SK-N-SH (cell line): ENCODE measurements around the gene CD79A. TPM values are rescaled to one million over a fixed set of nuclear protein-coding genes. Genes with fewer than 3 reads are reported as not detected.

Source experiments
- CTCF ChIA-PET: fragments of 300-600, 350-600 bp; formaldehyde crosslinking; extraction: SDS; loops from one replicate; lab custom pipeline; 2021; lab: Yijun Ruan, JAX
- POLR2A ChIA-PET: fragments of 350-600 bp; sonication (Branson Sonifier 250); formaldehyde crosslinking; extraction: SDS; loops from one replicate; lab custom pipeline; 2020; ENCODE audit warnings: antibody characterized with exemption, inconsistent platforms; lab: Yijun Ruan, JAX
- DNase-seq: peaks from one replicate; pipeline ENCODE4 v3.0.0; 2012
- H2AFZ ChIP-seq: fragments of 200-600 bp; sonication (generic); 2 replicates; pipeline ENCODE4 v1.8.1; 2016; ENCODE audit warnings: antibody characterized with exemption, mild to moderate bottlenecking, low read depth
- H3F3A ChIP-seq: fragments of 200-600 bp; sonication (generic); replicated peaks from 2 replicates; pipeline ENCODE3; 2016; ENCODE audit warnings: antibody characterized with exemption, mild to moderate bottlenecking; ENCODE audit not compliant: insufficient read depth
- H3K27ac ChIP-seq, 2 experiments: fragments of 200-500 bp in 1 of 2; fragments of 200-600 bp in 1 of 2; sonication (Bioruptor generic) in 1 of 2; sonication (generic), shearing (Covaris generic) in 1 of 2; 2 replicates each; pipeline versions ENCODE4 v1.5.1 to v1.6.1; 2014 to 2016; ENCODE audit warnings: low read depth in 2 of 2, inconsistent platforms in 1 of 2, low read length in 1 of 2, mild to moderate bottlenecking in 1 of 2, mixed read lengths in 1 of 2
- H3K27me3 ChIP-seq: fragments of 200-600 bp; sonication (generic), shearing (Covaris generic); 2 replicates; pipeline ENCODE4 v1.6.1; 2016; ENCODE audit warnings: mixed run types; ENCODE audit not compliant: insufficient read depth
- H3K36me3 ChIP-seq, 2 experiments: fragments of 200-500 bp in 1 of 2; fragments of 200-600 bp in 1 of 2; sonication (Bioruptor generic) in 1 of 2; sonication (generic) in 1 of 2; replicated peaks in 1 of 2; 2 replicates each; pipeline versions ENCODE3 to v1.5.1; 2014 to 2016; ENCODE audit warnings: low read length in 1 of 2, mild to moderate bottlenecking in 1 of 2; ENCODE audit not compliant: insufficient read depth in 2 of 2, control insufficient read depth in 1 of 2
- H3K4me1 ChIP-seq, 2 experiments: fragments of 200-500 bp in 1 of 2; fragments of 200-600 bp in 1 of 2; sonication (Bioruptor generic) in 1 of 2; sonication (generic), shearing (Covaris generic) in 1 of 2; 2 replicates each; pipeline versions ENCODE4 v1.5.1 to v1.6.1; 2014 to 2016; ENCODE audit warnings: low read depth in 1 of 2, low read length in 1 of 2, mixed run types in 1 of 2; ENCODE audit not compliant: insufficient read depth in 2 of 2, control insufficient read depth in 1 of 2
- H3K4me2 ChIP-seq: fragments of 200-600 bp; sonication (generic), shearing (Covaris generic); 2 replicates; pipeline ENCODE4 v1.6.1; 2017; ENCODE audit warnings: mixed run types
- H3K4me3 ChIP-seq, 2 experiments: fragments of 200-500 bp in 1 of 2; fragments of 200-600 bp in 1 of 2; sonication (Bioruptor generic) in 1 of 2; sonication (generic), shearing (Covaris generic) in 1 of 2; 2 replicates each; pipeline versions ENCODE4 v1.5.1 to v1.8.1; 2014 to 2016; ENCODE audit warnings: low read depth in 2 of 2, inconsistent platforms in 1 of 2, low read length in 1 of 2, mild to moderate bottlenecking in 1 of 2, mixed read lengths in 1 of 2, moderate library complexity in 1 of 2
- H3K79me2 ChIP-seq: fragments of 200-600 bp; sonication (generic); 2 replicates; pipeline ENCODE4 v1.8.1; 2017; ENCODE audit warnings: mild to moderate bottlenecking; ENCODE audit not compliant: insufficient read depth
- H3K9ac ChIP-seq: fragments of 200-600 bp; sonication (generic); 2 replicates; pipeline ENCODE4 v1.6.1; 2017; ENCODE audit warnings: mixed run types
- H3K9me2 ChIP-seq: fragments of 200-600 bp; sonication (generic); 2 replicates; pipeline ENCODE4 v1.6.1; 2017; ENCODE audit warnings: mixed run types
- H3K9me3 ChIP-seq: fragments of 200-600 bp; sonication (generic); 2 replicates; pipeline ENCODE4 v1.6.1; 2017; ENCODE audit warnings: mixed run types, mild to moderate bottlenecking, moderate library complexity
- H4K20me1 ChIP-seq: fragments of 200-600 bp; sonication (generic); 2 replicates; pipeline ENCODE4 v1.6.1; 2017; ENCODE audit warnings: mild to moderate bottlenecking, mixed run types; ENCODE audit not compliant: insufficient read depth
- CHD2 ChIP-seq: fragments of 150-350 bp; IDR thresholded peaks from 2 replicates; pipeline ENCODE4 v1.6.1; 2018; ENCODE audit warnings: low read length; ENCODE audit not compliant: partially characterized antibody
- ELF1 ChIP-seq: IDR thresholded peaks from 2 replicates; pipeline ENCODE4 v1.4.0; 2012
- EZH2phosphoT487 ChIP-seq: fragments of 200-600 bp; sonication (generic); IDR thresholded peaks from 2 replicates; pipeline ENCODE4 v1.6.1; 2017; ENCODE audit warnings: low read depth, mixed run types, mild to moderate bottlenecking, antibody characterized with exemption, moderate library complexity, borderline replicate concordance
- FOXM1 ChIP-seq: IDR thresholded peaks from 2 replicates; pipeline ENCODE4 v1.4.0; 2012; ENCODE audit warnings: low read depth, mild to moderate bottlenecking
- GATA2 ChIP-seq: sonication (generic); formaldehyde crosslinking; IDR thresholded peaks from 2 replicates; pipeline ENCODE4 v1.5.0; 2020; ENCODE audit warnings: mild to moderate bottlenecking, missing genetic modification reagents
- JUND ChIP-seq: IDR thresholded peaks from 2 replicates; pipeline ENCODE4 v1.4.0; 2012
- MAX ChIP-seq: IDR thresholded peaks from 2 replicates; pipeline ENCODE4 v1.4.0; 2012; ENCODE audit warnings: low read depth
- MEF2A ChIP-seq: IDR thresholded peaks from 2 replicates; pipeline ENCODE4 v1.4.0; 2012; ENCODE audit warnings: low read depth, borderline replicate concordance
- NFIC ChIP-seq: IDR thresholded peaks from 2 replicates; pipeline ENCODE4 v1.4.0; 2012; ENCODE audit warnings: borderline replicate concordance
- RAD21 ChIP-seq: IDR thresholded peaks from 2 replicates; pipeline ENCODE4 v1.6.1; 2012; ENCODE audit warnings: mild to moderate bottlenecking, low read length
- RCOR1 ChIP-seq: fragments of 150-350 bp; IDR thresholded peaks from 2 replicates; pipeline ENCODE4 v1.6.1; 2017; ENCODE audit warnings: antibody characterized with exemption, low read length
- RFX5 ChIP-seq: IDR thresholded peaks from 2 replicates; pipeline ENCODE4 v1.6.1; 2012; ENCODE audit warnings: mild to moderate bottlenecking, improper control_type of control experiment, low read length
- RXRA ChIP-seq: IDR thresholded peaks from 2 replicates; pipeline ENCODE4 v1.4.0; 2012; ENCODE audit warnings: low read depth, mild to moderate bottlenecking, borderline replicate concordance
- SMC3 ChIP-seq: IDR thresholded peaks from 2 replicates; pipeline ENCODE4 v1.6.1; 2012; ENCODE audit warnings: low read depth, low read length, improper control_type of control experiment
- USF1 ChIP-seq: IDR thresholded peaks from 2 replicates; pipeline ENCODE4 v1.4.0; 2012; ENCODE audit warnings: low read depth, borderline replicate concordance
- WGBS: methylation state at CpG from one replicate; pipeline ENCODE4 v1.1.6; 2017; ENCODE audit warnings: low lambda C conversion rate; 5-methylcytosine and 5-hydroxymethylcytosine counted together
- polyA plus RNA-seq, 3 experiments: library from polyadenylated mRNA; depleted of rRNA; stranded (reverse); fragments of >200 nt; gene quantifications; 2 replicates each; pipeline ENCODE4 v1.2.3, GENCODE V29; 2012

CD79A gene
- polyA plus RNA-seq, 1 of the 3 experiments (the other 2 are of a cell fraction): 0.20 TPM

GRCh38 chr19:41924151-41925145 is 47.4 kb downstream of the CD79A start:
- Histone ChIP-seq H3K9me3 (no peaks in the 10 kb centered on the region), H3K4me1 (peaks cover 0 to 3% of the 10 kb centered on the region in 2 experiments; a peak in 1 of 4 replicates), H3K4me3 (no peak overlapping the region), H3K36me3 (no peaks in the 10 kb centered on the region), H2AFZ (no peak overlapping the region), H3K27me3 (peaks cover 6% of the 10 kb centered on the region; the same call in 1 of the 2 replicates), H3K27ac (no peak overlapping the region), H3F3A (no peaks in the 10 kb centered on the region), H4K20me1 (no peaks in the 10 kb centered on the region), H3K4me2 (no peak overlapping the region), H3K9me2 (no peaks in the 10 kb centered on the region), H3K9ac (no peak overlapping the region), H3K79me2 (no peaks in the 10 kb centered on the region)
- ChIA-PET CTCF (interaction anchor here (1.1 to 2.1 kb wide), 2 partner anchors 10 to 12 kb away, joined by 3 to 9 read pairs; no protein-coding TSS in a partner anchor), POLR2A (interaction anchor here (0.8 kb wide), 1 partner anchor 13 kb away, joined by 3 read pairs; no protein-coding TSS in a partner anchor)
- TF ChIP-seq EZH2phosphoT487: no peak
- no peak for TF ChIP-seq RXRA
- TF ChIP-seq MEF2A: no peak
- TF ChIP-seq MAX: no peak
- no peak for TF ChIP-seq RFX5
- no peak for TF ChIP-seq FOXM1
- WGBS: 44% methylated on average over 13 of the region's 13 CpGs
- DNase-seq: no peak

GRCh38 chr19:41925208-41926003 is 48.3 kb downstream of the CD79A start:
- H3K9me3 ChIP-seq: no peaks in the 10 kb centered on the region
- no peak for DNase-seq
- no peaks in the 10 kb centered on the region for H3K9me2 ChIP-seq
- no peaks in the 10 kb centered on the region for H3F3A ChIP-seq
- H3K79me2 ChIP-seq: no peaks in the 10 kb centered on the region
- H3K4me3 ChIP-seq: no peak overlapping the region
- H3K27ac ChIP-seq: no peak overlapping the region
- no peaks in the 10 kb centered on the region for H3K36me3 ChIP-seq
- H3K4me1 ChIP-seq: peaks cover 0 to 3% of the 10 kb centered on the region in 2 experiments; a peak in 1 of 4 replicates
- TF ChIP-seq USF1 (no peak), RAD21 (no peak), RFX5 (no peak), RCOR1 (no peak), SMC3 (no peak), GATA2 (CRISPR knock-in tag) (no peak), NFIC (no peak), CHD2 (no peak), MAX (no peak), JUND (no peak), ELF1 (no peak)
- H3K27me3 ChIP-seq: peaks cover 13% of the 10 kb centered on the region
- H3K9ac ChIP-seq: no peak overlapping the region
- no peak overlapping the region for H2AFZ ChIP-seq
- no peaks in the 10 kb centered on the region for H4K20me1 ChIP-seq
- no peak overlapping the region for H3K4me2 ChIP-seq
- 59% methylated on average over 7 of the region's 7 CpGs for WGBS
- ChIA-PET CTCF (interaction anchor here (1.1 to 2.1 kb wide), 2 partner anchors 9 to 11 kb away, joined by 3 to 9 read pairs; no protein-coding TSS in a partner anchor), POLR2A (no interaction called here)
